GM12878 (cell line): ENCODE results near the gene PDGFD.

ENCODE experiments used
- ETV6 ChIP-seq, 2 experiments: fragments of 450-650 bp in 1 of 2; IDR thresholded peaks in 1 of 2; conservative IDR thresholded peaks in 1 of 2; 2 replicates each; pipeline ENCODE4 v1.6.1; 2014; ENCODE audit warnings: antibody characterized with exemption in 1 of 2, borderline replicate concordance in 1 of 2, low read depth in 1 of 2, mild to moderate bottlenecking in 1 of 2, moderate library complexity in 1 of 2
- EZH2 ChIP-seq: IDR thresholded peaks from 2 replicates; pipeline ENCODE4 v1.6.1; 2012; ENCODE audit warnings: low read depth, mild to moderate bottlenecking, control low read depth, inconsistent platforms, low read length, borderline replicate concordance; ENCODE audit not compliant: control insufficient read depth
- POLR2A ChIP-seq: IDR thresholded peaks from 2 replicates; pipeline ENCODE4 v1.6.1; 2011; ENCODE audit warnings: low read depth, mild to moderate bottlenecking, low read length
- RAD21 ChIP-seq: IDR thresholded peaks from 2 replicates; pipeline ENCODE4 v1.6.1; 2011; ENCODE audit warnings: mild to moderate bottlenecking, low read depth, low read length, moderate library complexity; ENCODE audit not compliant: insufficient read depth
- YY1 ChIP-seq: IDR thresholded peaks from 2 replicates; pipeline ENCODE4 v1.6.1; 2011; ENCODE audit warnings: low read depth, mild to moderate bottlenecking, low read length
- ZBTB4 ChIP-seq: fragments of 450-650 bp; formaldehyde crosslinking; IDR thresholded peaks from 2 replicates; pipeline ENCODE4 v1.4.0; 2022; ENCODE audit warnings: mild to moderate bottlenecking, moderate library complexity
- ZZZ3 ChIP-seq: IDR thresholded peaks from 2 replicates; pipeline ENCODE4 v1.6.1; 2011; ENCODE audit warnings: low read depth; ENCODE audit not compliant: control insufficient read depth, insufficient read length

- TF ChIP-seq YY1 (no peak), EZH2 (no peak), POLR2A (no peak), RAD21 (no peak), ETV6 (conservative IDR thresholded peaks at IDR 0.05 in 1 of 2, IDR thresholded peaks at IDR 0.05 in 1 of 2; ENCODE audit: borderline replicate concordance in 1 of 2, low read depth in 1 of 2) (no peak), ZZZ3 (no peak), ZBTB4 (CRISPR knock-in tag) (no peak)
Measured at GRCh38 chr11:103870821-103871309, 293.1 kb downstream of the PDGFD start.
